HepG2 (cell line): Measurements from ENCODE around the gene METTL6.

ENCODE experiments used
- HCFC1 ChIP-seq: fragments of 150-350 bp; IDR thresholded peaks from 2 replicates; pipeline ENCODE4 v1.6.1; 2014; ENCODE audit warnings: low read depth, low read length
- TF ChIP-seq, protein P1 (sequence below): sonication (generic); formaldehyde crosslinking; IDR thresholded peaks from 2 replicates; pipeline ENCODE4 v1.5.0; 2020; ENCODE audit warnings: mild to moderate bottlenecking, missing genetic modification reagents, moderate library complexity

GRCh38 chr3:15368561-15369135, 58.7 kb downstream of the METTL6 start:
- no peak for TF ChIP-seq HCFC1
- TF ChIP-seq, protein P1, sequence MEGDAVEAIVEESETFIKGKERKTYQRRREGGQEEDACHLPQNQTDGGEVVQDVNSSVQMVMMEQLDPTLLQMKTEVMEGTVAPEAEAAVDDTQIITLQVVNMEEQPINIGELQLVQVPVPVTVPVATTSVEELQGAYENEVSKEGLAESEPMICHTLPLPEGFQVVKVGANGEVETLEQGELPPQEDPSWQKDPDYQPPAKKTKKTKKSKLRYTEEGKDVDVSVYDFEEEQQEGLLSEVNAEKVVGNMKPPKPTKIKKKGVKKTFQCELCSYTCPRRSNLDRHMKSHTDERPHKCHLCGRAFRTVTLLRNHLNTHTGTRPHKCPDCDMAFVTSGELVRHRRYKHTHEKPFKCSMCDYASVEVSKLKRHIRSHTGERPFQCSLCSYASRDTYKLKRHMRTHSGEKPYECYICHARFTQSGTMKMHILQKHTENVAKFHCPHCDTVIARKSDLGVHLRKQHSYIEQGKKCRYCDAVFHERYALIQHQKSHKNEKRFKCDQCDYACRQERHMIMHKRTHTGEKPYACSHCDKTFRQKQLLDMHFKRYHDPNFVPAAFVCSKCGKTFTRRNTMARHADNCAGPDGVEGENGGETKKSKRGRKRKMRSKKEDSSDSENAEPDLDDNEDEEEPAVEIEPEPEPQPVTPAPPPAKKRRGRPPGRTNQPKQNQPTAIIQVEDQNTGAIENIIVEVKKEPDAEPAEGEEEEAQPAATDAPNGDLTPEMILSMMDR (CRISPR knock-in tag), result no peak
